ENCODE results near the gene TUBA3E.
"Not testable (repeated sequence)": the region's sequence is repeated elsewhere in the genome, so short reads cannot be mapped to it uniquely, and the experiment has no call there.

TUBA3E gene

DNA sequence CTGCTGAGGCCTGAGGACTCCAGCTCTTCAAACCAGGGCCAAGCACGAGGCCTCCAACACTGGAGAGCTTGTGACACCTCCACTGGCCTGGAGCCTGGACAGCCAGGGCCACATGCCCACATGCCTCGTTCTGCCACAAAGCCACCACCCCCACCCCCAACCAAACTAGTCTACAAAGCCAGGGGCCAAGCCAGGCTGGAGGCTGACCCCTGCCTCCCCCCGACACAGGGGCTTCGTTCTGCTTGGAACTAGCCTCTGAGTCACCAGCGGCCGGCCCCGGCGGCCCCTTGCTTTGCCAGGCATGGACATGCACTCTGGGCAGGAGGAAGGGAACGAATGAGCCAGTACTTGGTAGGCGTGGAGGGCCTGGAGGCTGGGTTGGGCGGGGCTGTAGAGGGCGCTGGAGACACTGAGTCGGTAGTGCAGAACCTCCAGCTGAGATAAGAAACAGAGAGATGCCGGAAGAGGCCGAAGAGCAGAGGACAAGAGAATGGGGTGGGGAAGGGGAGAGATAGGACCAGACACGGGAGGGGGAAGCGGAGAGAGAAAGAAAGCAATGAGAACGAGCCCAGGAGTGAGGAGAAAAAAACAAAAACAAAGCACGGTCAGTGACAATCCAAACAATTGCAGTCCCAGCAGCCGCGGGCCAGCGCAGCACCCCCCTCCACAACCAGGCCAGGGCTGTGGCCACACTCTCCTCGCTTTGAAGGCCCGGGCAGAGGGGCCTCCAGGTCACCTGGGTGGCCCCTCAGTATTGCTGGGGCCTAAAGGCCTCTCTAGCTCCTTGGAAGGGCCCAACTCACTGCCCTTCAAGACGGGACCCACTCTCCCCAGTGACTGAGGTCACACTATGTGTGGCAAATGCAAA lies 37.2 kb downstream of the TUBA3E start:
- not testable (repeated sequence) for DNase-seq

DNA sequence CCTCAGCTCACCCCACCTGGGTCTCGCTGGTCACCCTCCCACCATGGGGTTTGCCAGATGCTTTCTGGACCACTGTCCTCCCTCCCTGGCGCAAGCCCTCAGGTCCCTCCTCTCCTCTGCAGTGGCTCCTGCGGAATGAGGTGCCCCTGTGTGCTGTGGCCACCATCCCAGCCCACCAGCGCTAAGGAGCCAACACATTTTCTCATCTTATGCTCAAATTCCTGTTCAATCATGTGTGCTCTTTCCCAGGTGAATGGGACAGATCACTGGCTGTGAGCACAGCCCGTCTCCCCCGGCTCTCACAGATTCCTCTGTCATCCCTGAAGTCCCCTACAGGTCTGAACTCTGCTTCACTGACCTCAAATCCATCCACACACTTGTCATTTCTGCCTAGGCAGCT lies 38.1 kb downstream of the TUBA3E start:
- no peak for DNase-seq

DNA sequence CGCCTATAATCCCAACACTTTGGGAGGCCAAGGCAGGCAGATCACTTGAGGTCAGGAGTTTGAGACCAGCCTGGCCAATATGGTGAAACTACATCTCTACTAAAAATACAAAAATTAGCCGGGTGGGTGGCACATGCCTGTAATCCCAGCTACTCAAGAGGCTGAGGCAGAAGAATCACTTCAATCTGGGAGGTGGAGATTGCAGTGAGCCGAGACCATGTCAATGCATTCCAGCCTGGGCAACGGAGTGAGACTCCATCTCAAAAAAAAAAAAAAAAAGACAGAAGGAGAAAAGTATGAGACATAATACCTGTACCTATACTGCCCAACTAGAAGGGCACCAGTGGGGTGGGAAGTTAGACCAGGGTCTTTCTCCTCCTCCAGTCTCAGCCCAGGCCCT lies 38.9 kb downstream of the TUBA3E start:
- not testable (repeated sequence) for DNase-seq

DNA sequence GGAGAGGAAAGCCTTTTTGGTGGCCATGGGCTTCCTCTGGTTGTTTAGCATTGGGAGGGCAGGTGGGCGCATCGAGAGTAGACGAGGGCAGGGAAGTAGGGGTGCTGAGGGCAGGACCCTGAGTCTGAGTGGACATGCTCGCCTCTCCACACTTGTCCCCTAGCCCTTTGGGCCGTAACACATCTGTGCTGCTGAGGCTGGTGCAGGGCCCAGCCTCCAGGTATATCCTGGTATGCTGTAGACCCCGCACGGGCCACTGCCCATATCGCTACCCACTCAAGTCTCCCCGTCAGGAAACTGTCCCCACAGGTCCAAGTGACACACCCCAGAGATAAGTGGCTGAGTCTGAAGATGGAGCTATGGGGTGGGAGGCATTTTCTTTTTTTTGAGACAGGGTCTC lies 39.6 kb downstream of the TUBA3E start:
- no peak for DNase-seq

GRCh38 chr2:130157825-130158514 lies 40.3 kb downstream of the TUBA3E start:
- DNase-seq = not testable (repeated sequence)

DNA sequence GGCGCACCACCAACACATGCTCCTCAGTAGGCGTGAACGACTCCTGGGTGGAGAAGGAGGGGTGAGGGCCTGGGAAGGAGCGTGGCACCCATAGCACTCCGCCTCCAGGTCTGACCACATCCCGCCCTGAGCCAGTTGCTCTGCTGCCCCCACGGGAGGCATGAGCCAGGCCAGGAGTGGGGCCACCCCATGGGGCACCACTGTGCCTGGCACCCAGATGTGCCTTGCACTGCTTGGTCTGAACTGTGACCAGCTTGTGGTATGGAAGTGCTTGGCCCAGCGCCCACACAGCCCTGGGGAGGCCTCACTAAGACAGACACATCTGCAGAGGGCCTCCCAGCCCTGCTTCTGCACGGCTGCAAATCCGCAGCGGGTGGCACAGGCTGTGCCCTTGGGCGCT lies 40.9 kb downstream of the TUBA3E start:
- not testable (repeated sequence) for DNase-seq

DNA sequence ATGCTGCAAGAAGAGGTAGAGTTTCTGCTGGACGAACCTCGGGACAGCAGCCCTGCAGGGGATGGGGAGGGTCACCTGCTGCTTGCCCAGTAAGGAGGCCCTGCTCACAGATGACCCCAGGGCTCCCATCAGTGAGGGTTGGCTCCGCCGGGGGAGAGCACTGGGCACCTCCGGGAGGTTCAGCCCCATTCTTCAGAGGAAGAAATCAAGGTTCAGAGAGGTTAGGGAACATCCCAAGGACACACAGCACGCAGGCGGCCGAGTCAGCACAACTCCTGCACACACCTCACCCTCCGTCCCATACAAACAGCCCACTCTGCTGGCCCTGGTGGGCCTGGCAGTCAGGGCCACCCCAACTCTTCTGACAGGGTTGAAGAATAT lies 41.6 kb downstream of the TUBA3E start:
- no peak for DNase-seq

GRCh38 chr2:130155956-130156623 lies 42.1 kb downstream of the TUBA3E start:
- DNase-seq = not testable (repeated sequence)

GRCh38 chr2:130154773-130155765 lies 43.2 kb downstream of the TUBA3E start:
- DNase-seq = no peak

GRCh38 chr2:130154423-130154770 lies 43.8 kb downstream of the TUBA3E start:
- DNase-seq = not testable (repeated sequence)

GRCh38 chr2:130153721-130154422 lies 44.4 kb downstream of the TUBA3E start:
- not testable (repeated sequence) for DNase-seq

DNA sequence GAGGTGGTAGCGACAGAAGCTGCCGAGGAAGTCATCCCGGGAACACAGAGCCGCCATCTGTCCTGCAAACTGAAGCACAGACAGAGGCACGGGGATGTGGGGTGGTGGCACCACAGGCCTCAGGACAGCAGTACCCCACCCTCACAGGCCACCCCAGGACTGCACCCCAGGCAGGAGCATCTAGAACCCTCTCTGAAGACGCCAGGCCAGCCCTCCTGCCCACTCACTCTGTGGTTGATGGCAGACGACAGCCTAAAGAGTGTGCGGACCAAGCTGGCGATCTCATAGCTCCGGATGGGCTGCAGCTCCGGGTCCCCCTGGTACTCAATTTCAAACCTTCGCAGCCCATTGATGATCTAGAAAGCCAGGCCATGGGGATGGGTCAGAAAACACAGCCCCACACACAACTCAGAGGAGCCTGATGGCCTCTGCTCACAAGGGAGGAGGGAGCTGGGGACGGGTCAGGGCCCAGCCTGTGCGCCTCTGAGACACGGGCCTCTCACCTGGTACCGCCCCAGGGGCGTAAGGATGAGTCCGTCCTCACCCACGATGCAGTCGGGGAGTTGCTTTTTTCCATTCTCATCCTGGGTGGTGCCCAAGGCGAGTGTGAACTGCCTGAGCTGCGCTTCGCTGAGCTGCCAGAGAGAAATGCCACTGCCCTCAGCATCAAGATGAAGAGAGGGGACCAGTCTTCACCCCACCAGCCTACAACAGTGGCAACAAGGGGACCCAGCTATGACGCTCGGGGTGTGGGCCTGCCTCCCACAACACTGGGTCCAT lies 45.2 kb downstream of the TUBA3E start:
- DNase-seq = peak; percentile 42

DNA sequence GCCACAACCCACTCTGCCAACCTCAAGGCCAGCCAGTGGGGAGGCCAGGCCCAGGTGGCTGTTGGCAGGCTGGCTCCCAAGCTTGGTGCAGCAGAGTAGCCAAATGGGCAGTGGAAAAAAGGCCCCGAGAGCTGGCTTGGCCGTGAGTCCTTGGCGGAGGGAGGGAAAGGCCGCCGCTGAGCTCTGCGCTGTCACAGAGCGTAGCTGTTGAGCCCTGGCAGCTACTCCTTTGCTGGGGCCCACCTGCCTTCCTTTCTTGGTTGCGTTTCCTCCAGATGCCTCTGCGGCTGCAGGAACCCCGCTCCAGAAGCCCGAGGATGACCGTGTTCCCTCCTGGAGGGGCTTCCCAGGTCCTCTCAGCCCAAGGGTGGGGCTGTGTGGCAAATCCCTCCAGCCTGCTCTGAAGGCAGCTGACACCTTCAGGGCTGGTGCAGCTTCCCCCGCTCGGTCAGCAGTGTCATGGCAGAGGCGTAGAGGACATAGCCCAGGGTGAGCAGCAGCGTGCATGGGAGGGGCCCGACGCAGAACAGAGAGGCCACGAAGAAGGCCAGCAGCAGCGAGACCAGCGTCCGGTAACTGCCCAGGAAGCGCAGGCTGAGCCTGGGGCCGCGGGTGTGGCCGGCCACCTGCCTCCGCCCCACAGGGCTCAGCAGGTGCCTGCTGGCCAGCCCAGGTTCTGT lies 46.0 kb downstream of the TUBA3E start:
- DNase-seq = peak; percentile 40

- peak; percentile 29 for DNase-seq
These were observed 47.1 kb downstream of the TUBA3E start for GRCh38 chr2:130151145-130151512.

- peak; percentile 49 for DNase-seq
These were observed 47.8 kb downstream of the TUBA3E start for GRCh38 chr2:130150181-130151144.

DNA sequence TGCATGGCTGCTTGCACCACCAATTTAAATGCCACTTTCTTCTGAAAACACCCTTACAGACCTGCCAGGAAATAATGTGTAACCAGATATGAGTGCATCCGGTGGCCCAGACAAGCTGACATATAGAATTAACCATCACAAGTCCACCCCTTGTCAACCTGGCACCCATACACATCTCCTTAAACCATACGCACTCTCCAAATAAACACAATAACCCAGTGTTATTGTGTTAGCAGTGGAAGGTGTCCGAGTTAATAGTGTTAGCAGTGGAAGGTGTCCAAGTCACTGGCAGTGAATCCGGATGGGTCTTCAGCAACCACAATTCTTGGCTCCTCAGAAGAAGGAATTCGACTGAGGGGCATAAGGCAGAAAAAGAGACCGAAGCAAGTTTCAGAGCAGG lies 49.7 kb downstream of the TUBA3E start:
- not testable (repeated sequence) for DNase-seq

GRCh38 chr2:130145006-130145414 lies 53.2 kb downstream of the TUBA3E start, which contains the start of gene CCDC74B:
CCDC74B (minus strand) TSS chr2:130145112; CDS start chr2:130144996, 116 bp downstream.
- peak; percentile 77 for DNase-seq

DNA sequence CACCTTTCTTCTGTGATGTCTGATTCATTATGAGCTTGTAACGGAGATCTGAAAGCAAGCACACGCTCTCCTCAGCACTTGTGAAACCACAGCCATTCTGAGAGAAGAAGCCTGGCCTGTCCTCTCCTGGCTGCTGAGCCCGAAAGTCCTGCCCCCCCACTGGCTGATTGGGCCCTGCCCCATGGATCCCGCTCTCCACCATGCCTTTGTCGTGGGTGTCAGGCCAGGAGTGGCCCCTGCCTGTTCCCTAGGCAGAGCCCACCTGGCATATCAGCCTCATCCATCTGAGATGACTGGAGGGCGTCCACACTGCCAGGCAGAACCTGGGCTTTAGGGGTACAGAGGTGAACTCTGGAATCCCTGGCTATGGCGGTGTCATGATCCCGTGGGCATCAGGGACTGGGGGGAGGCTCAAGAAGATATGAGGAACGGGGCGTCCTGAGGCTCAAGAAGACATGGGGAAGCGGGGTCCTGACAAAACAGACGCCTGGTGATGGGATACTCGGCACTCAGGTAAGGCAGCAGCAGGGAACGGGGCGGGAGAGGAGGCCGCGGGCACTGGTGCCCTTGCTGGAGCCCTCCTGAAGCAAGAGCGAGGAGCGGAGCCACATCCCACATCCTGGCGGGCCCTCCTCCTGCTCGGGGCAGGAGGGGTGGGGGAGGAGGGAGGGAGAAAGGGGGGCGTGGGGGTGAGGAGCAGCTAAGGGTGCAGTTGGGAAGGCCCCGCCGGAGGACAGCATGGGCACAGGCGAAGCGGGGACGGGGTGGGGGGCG lies 54.8 kb downstream of the TUBA3E start:
- DNase-seq = not testable (repeated sequence)

All from activated CD8-positive, alpha-beta memory T cell treated with anti-CD3 and anti-CD28 coated beads, Interleukin-2, amount 50 U/mL, for 48 hours (primary cell).